A549 treated with GW870086 at 1 μM for 4 hours (cell line): ENCODE measurements around the gene IL11. TPM values are rescaled to one million over a fixed set of nuclear protein-coding genes. Genes with fewer than 3 reads are reported as not detected.

ENCODE experiments used
- total RNA-seq: library from RNA; stranded (reverse); fragments of 200-300 nt; extraction: Qiagen RNA extraction; gene quantifications from 5 replicates; pipeline ENCODE4 v1.2.3, GENCODE V29; 2022; ENCODE audit warnings: low read depth

Gene IL11
- total RNA-seq, result 14.5 to 19.3 TPM (median 18.6 TPM) in 5 replicates

GRCh38 chr19:55370305-55370988, at the start of gene IL11:
IL11 (minus strand) TSS chr19:55370463; CDS start chr19:55370310, 153 bp downstream.

GRCh38 chr19:55407550-55407799, 37.2 kb upstream of the IL11 start, which contains the start of gene UBE2S:
UBE2S (minus strand) TSS chr19:55407788; CDS start chr19:55407589, 199 bp downstream.

GRCh38 chr19:55385724-55386492, 15.6 kb upstream of the IL11 start, which contains the start of gene RPL28:
RPL28 (plus strand) TSS chr19:55385932; CDS start chr19:55386358, 426 bp downstream.

GRCh38 chr19:55384131-55384919, 14.1 kb upstream of the IL11 start, which contains the start of gene TMEM238:
TMEM238 (minus strand) TSS chr19:55384292; CDS start chr19:55384259, 33 bp downstream.

GRCh38 chr19:55376241-55376933, 6.1 kb upstream of the IL11 start, which contains the start of gene TMEM190:
TMEM190 (plus strand) TSS chr19:55376826; CDS start chr19:55376854, 28 bp downstream.

GRCh38 chr19:55362990-55363716, 7.1 kb downstream of the IL11 start, which contains the start of gene GARIN5B:
GARIN5B (minus strand) TSS chr19:55363260; CDS start chr19:55363066, 194 bp downstream.

GRCh38 chr19:55354698-55355212, 15.5 kb downstream of the IL11 start, which contains the start of gene COX6B2:
COX6B2 (minus strand) TSS chr19:55354719; CDS start chr19:55354521, 198 bp downstream.

GRCh38 chr19:55339105-55339888, 31.0 kb downstream of the IL11 start, which contains the start of gene KMT5C:
KMT5C (plus strand) TSS chr19:55339876; CDS start chr19:55341937, 2,061 bp downstream.

GRCh38 chr19:55325172-55325571, 45.1 kb downstream of the IL11 start, which contains the start of gene TMEM150B:
TMEM150B (minus strand) TSS chr19:55325341; CDS start chr19:55321036, 4,305 bp downstream.

Other genes with a start within 250 kb of the IL11 start
- gene TNNT1, start 221.3 kb downstream of the IL11 start, total RNA-seq, result 115 to 148 TPM (median 130 TPM) in 5 replicates
- gene TNNI3, start 212.7 kb downstream of the IL11 start, total RNA-seq, result 5.9 to 9.6 TPM (median 8.0 TPM) in 5 replicates
- gene DNAAF3, start 203.8 kb downstream of the IL11 start, total RNA-seq, result 3.7 to 7.7 TPM (median 5.7 TPM) in 5 replicates
- 1.9 to 4.8 TPM (median 4.0 TPM) in 5 replicates for gene SYT5, start 190.2 kb downstream of the IL11 start, total RNA-seq
- gene PTPRH, start 161.0 kb downstream of the IL11 start, total RNA-seq, result 2.7 to 5.3 TPM (median 5.1 TPM) in 5 replicates
- gene TMEM86B, start 141.7 kb downstream of the IL11 start, total RNA-seq, result 3.1 to 5.3 TPM (median 4.1 TPM) in 5 replicates
- gene PPP6R1, start 111.4 kb downstream of the IL11 start, total RNA-seq, result 84.5 to 118 TPM (median 109 TPM) in 5 replicates
- gene HSPBP1, start 90.4 kb downstream of the IL11 start, total RNA-seq, result 120 to 145 TPM (median 138 TPM) in 5 replicates
- gene BRSK1, start 86.5 kb downstream of the IL11 start, total RNA-seq, result 2.5 to 4.3 TPM (median 4.1 TPM) in 5 replicates
- gene TMEM150B, start 45.1 kb downstream of the IL11 start, total RNA-seq, result not detected in 5 replicates
- gene KMT5C, start 30.6 kb downstream of the IL11 start, total RNA-seq, result 3.7 to 7.5 TPM (median 5.9 TPM) in 5 replicates
- gene COX6B2, start 15.7 kb downstream of the IL11 start, total RNA-seq, result 0.57 to 1.2 TPM (median 0.81 TPM) in 5 replicates
- 0.08 to 0.33 TPM (median 0.13 TPM) in 5 replicates for gene GARIN5B, start 7.2 kb downstream of the IL11 start, total RNA-seq
- 0.94 to 2.2 TPM (median 1.7 TPM) in 5 replicates for gene TMEM190, start 6.4 kb upstream of the IL11 start, total RNA-seq
- gene TMEM238, start 13.8 kb upstream of the IL11 start, total RNA-seq, result 2.8 to 9.2 TPM (median 7.0 TPM) in 5 replicates
- 2,491 to 3,078 TPM (median 2,623 TPM) in 5 replicates for gene RPL28, start 15.5 kb upstream of the IL11 start, total RNA-seq
- 343 to 483 TPM (median 443 TPM) in 5 replicates for gene UBE2S, start 37.3 kb upstream of the IL11 start, total RNA-seq
- gene SHISA7, start 72.8 kb upstream of the IL11 start, total RNA-seq, result not detected in 5 replicates
- 51.3 to 61.4 TPM (median 58.4 TPM) in 5 replicates for gene ISOC2, start 91.2 kb upstream of the IL11 start, total RNA-seq
- gene C19orf85, start 94.3 kb upstream of the IL11 start, total RNA-seq, result not detected in 5 replicates
- 4.5 to 7.2 TPM (median 6.7 TPM) in 5 replicates for gene ZNF628, start 106.2 kb upstream of the IL11 start, total RNA-seq
- 34.8 to 57.0 TPM (median 55.0 TPM) in 5 replicates for gene NAT14, start 114.7 kb upstream of the IL11 start, total RNA-seq
- gene SSC5D, start 118.0 kb upstream of the IL11 start, total RNA-seq, result 0.35 to 0.82 TPM (median 0.57 TPM) in 5 replicates
- 1.3 to 2.3 TPM (median 1.8 TPM) in 5 replicates for gene SBK2, start 166.7 kb upstream of the IL11 start, total RNA-seq
- gene SBK3, start 175.1 kb upstream of the IL11 start, total RNA-seq, result 1.3 to 1.9 TPM (median 1.6 TPM) in 5 replicates
- gene ZNF579, start 210.4 kb upstream of the IL11 start, total RNA-seq, result 20.1 to 37.6 TPM (median 28.4 TPM) in 5 replicates
- 20.5 to 24.3 TPM (median 23.6 TPM) in 5 replicates for gene FIZ1, start 229.1 kb upstream of the IL11 start, total RNA-seq
- 12.5 to 17.5 TPM (median 16.0 TPM) in 5 replicates for gene ZNF524, start 229.8 kb upstream of the IL11 start, total RNA-seq
- gene ZNF865, start 235.2 kb upstream of the IL11 start, total RNA-seq, result 7.6 to 13.0 TPM (median 12.1 TPM) in 5 replicates